Right atrium auricular region (tissue), 2 donors: ENCODE data around the gene NUMB. TPM values are rescaled to one million over a fixed set of nuclear protein-coding genes. Genes with fewer than 3 reads are reported as not detected.

ENCODE experiments used
- DNase-seq: peaks from one replicate; pipeline ENCODE4 v3.0.0-alpha.2; 2019; ENCODE audit warnings: low spot score
- H3K27ac ChIP-seq, 2 donors: fragments of 200-600 bp; sonication (generic); 1 replicate in 1 of 2; 2 replicates in 1 of 2; pipeline ENCODE4 v1.5.1; 2016 to 2019
- H3K27me3 ChIP-seq, 2 donors: fragments of 200-600 bp; sonication (generic); one replicate each; pipeline versions ENCODE4 v1.5.1 to v1.6.0; 2017 to 2019
- H3K36me3 ChIP-seq: fragments of 200-600 bp; sonication (generic); one replicate; pipeline ENCODE4 v1.5.1; 2016
- H3K4me1 ChIP-seq, 2 donors: fragments of 200-600 bp; sonication (generic); one replicate each; pipeline versions ENCODE4 v1.5.1 to v1.6.0; 2017 to 2019
- H3K4me3 ChIP-seq, 2 donors: fragments of 200-600 bp; sonication (generic); 1 replicate in 1 of 2; 2 replicates in 1 of 2; pipeline ENCODE4 v1.5.1; 2017 to 2019; ENCODE audit warnings: mild to moderate bottlenecking in 1 of 2, moderate library complexity in 1 of 2
- H3K9me3 ChIP-seq, 2 donors: fragments of 200-600 bp; sonication (generic); one replicate each; pipeline ENCODE4 v1.5.1; 2019
- total RNA-seq, 2 donors: library from RNA; depleted of rRNA; stranded (reverse); fragments of >200 nt; gene quantifications; one replicate each; pipeline ENCODE4 v1.1.0, GENCODE V29; 2016
- TF ChIP-seq, protein P1 (sequence below), 2 donors: fragments of 200-600 bp; sonication (generic); IDR thresholded peaks; one replicate each; pipeline ENCODE4 v1.5.1; 2019; ENCODE audit warnings: antibody characterized with exemption in 2 of 2

Gene NUMB
- total RNA-seq, 2 donors from 2014 or later: 24.6 to 31.9 TPM

DNA sequence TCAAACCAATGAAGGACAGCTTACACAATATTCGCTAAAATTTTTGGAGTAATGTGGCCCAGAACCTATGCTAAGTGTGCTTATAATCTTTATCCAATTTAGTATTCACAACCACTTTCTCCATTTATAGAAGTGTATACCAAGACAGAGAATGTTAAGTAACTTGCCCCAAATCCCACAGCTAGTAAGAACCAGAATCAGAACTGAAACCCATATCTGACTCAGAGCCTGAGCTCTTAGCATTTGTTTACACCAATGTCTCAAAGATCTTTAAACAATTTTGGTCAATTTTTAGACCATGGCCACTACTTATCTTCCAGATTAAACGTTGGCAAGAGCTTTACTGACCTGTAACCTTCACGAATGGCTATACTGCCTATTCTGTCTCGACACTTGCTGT is 168.1 kb downstream of the NUMB start:
- no peak overlapping the region for H3K27ac ChIP-seq
- TF ChIP-seq, protein P1, sequence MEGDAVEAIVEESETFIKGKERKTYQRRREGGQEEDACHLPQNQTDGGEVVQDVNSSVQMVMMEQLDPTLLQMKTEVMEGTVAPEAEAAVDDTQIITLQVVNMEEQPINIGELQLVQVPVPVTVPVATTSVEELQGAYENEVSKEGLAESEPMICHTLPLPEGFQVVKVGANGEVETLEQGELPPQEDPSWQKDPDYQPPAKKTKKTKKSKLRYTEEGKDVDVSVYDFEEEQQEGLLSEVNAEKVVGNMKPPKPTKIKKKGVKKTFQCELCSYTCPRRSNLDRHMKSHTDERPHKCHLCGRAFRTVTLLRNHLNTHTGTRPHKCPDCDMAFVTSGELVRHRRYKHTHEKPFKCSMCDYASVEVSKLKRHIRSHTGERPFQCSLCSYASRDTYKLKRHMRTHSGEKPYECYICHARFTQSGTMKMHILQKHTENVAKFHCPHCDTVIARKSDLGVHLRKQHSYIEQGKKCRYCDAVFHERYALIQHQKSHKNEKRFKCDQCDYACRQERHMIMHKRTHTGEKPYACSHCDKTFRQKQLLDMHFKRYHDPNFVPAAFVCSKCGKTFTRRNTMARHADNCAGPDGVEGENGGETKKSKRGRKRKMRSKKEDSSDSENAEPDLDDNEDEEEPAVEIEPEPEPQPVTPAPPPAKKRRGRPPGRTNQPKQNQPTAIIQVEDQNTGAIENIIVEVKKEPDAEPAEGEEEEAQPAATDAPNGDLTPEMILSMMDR (IDR thresholded peaks at IDR 0.05): no peak
- no peaks in the 10 kb centered on the region for H3K9me3 ChIP-seq
- DNase-seq: no peak
- no peak overlapping the region for H3K4me3 ChIP-seq
- H3K36me3 ChIP-seq: peaks cover 29% of the 10 kb centered on the region
- no peaks in the 10 kb centered on the region for H3K27me3 ChIP-seq
- H3K4me1 ChIP-seq: no peaks in the 10 kb centered on the region

GRCh38 chr14:73289729-73290128 is 168.6 kb downstream of the NUMB start:
- H3K36me3 ChIP-seq: peaks cover 34% of the 10 kb centered on the region
- TF ChIP-seq, protein P1 (IDR thresholded peaks at IDR 0.05): no peak
- no peaks in the 10 kb centered on the region for H3K4me1 ChIP-seq
- no peak overlapping the region for H3K4me3 ChIP-seq
- DNase-seq: no peak
- no peak overlapping the region for H3K27ac ChIP-seq
- no peaks in the 10 kb centered on the region for H3K27me3 ChIP-seq
- no peaks in the 10 kb centered on the region for H3K9me3 ChIP-seq

- Histone ChIP-seq H3K36me3 (peaks cover 35% of the 10 kb centered on the region), H3K4me1 (no peaks in the 10 kb centered on the region), H3K27ac (no peak overlapping the region), H3K4me3 (no peak overlapping the region), H3K27me3 (no peaks in the 10 kb centered on the region), H3K9me3 (no peaks in the 10 kb centered on the region)
- TF ChIP-seq, protein P1 (IDR thresholded peaks at IDR 0.05): no peak
- no peak for DNase-seq
Measured at GRCh38 chr14:73289308-73289707, 169.0 kb downstream of the NUMB start.

DNA sequence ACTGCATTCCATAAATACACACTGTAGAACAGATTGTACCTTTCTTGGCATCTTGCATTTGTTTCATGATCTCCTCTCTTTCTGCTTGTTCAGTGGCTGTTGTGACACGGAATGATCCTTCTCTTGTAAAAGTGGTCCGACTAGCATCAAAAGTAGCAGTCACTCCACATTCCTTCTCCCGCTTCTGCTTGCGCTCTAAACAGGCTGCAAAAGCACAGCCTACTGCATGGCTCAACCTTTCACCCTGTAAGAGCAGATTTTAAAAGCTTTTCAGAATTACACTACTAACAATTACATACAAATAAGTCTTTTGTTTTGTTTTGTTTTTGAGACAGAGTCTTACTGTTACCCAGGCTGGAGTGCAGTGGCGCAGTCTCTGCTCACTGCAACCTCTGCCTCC is 171.3 kb downstream of the NUMB start:
- TF ChIP-seq, protein P1 (IDR thresholded peaks at IDR 0.05): no peak
- H3K36me3 ChIP-seq: peaks cover 51% of the 10 kb centered on the region
- DNase-seq: no peak

DNA sequence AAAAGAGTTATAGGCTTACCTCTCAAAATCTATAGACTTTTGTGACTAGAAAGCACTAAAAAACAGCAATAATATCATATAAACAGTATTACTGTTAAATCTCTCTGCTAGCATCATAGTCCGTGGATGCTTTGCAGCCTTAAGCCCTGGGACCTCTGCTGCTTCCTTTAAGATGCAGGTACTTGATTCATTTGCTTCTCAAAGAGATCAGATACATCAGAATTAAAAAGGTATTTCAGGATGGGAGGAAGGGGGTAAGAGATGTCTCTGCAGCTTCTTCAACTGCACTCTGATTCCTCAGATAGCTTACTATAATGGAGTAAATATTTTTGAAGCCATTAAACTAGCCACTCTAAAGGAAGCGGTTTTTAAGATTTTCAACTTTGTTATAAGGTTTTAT is 171.7 kb downstream of the NUMB start:
- H3K4me1 ChIP-seq: no peaks in the 10 kb centered on the region
- H3K27me3 ChIP-seq: no peaks in the 10 kb centered on the region
- no peaks in the 10 kb centered on the region for H3K9me3 ChIP-seq
- DNase-seq: no peak
- H3K27ac ChIP-seq: no peak overlapping the region
- H3K4me3 ChIP-seq: no peak overlapping the region
- H3K36me3 ChIP-seq: peaks cover 51% of the 10 kb centered on the region
- TF ChIP-seq, protein P1 (IDR thresholded peaks at IDR 0.05): no peak

More for the DNA sequence above, 171.3 kb downstream of the NUMB start:
- H3K27me3 ChIP-seq: no peaks in the 10 kb centered on the region
- H3K9me3 ChIP-seq: no peaks in the 10 kb centered on the region
- H3K4me3 ChIP-seq: no peak overlapping the region
- no peak overlapping the region for H3K27ac ChIP-seq
- no peaks in the 10 kb centered on the region for H3K4me1 ChIP-seq

GRCh38 chr14:73285979-73286378 is 172.4 kb downstream of the NUMB start:
- H3K4me1 ChIP-seq: no peaks in the 10 kb centered on the region
- H3K4me3 ChIP-seq: no peak overlapping the region
- no peaks in the 10 kb centered on the region for H3K9me3 ChIP-seq
- peaks cover 51% of the 10 kb centered on the region for H3K36me3 ChIP-seq
- no peaks in the 10 kb centered on the region for H3K27me3 ChIP-seq
- DNase-seq: no peak
- TF ChIP-seq, protein P1 (IDR thresholded peaks at IDR 0.05): no peak
- H3K27ac ChIP-seq: no peak overlapping the region
